Measurements from ENCODE around the gene RBM3. TPM values are rescaled to one million over a fixed set of nuclear protein-coding genes. Genes with fewer than 3 reads are reported as not detected.

The RBM3 gene
- total RNA-seq, 1 donor: 121 TPM

- TF ChIP-seq, protein P1, sequence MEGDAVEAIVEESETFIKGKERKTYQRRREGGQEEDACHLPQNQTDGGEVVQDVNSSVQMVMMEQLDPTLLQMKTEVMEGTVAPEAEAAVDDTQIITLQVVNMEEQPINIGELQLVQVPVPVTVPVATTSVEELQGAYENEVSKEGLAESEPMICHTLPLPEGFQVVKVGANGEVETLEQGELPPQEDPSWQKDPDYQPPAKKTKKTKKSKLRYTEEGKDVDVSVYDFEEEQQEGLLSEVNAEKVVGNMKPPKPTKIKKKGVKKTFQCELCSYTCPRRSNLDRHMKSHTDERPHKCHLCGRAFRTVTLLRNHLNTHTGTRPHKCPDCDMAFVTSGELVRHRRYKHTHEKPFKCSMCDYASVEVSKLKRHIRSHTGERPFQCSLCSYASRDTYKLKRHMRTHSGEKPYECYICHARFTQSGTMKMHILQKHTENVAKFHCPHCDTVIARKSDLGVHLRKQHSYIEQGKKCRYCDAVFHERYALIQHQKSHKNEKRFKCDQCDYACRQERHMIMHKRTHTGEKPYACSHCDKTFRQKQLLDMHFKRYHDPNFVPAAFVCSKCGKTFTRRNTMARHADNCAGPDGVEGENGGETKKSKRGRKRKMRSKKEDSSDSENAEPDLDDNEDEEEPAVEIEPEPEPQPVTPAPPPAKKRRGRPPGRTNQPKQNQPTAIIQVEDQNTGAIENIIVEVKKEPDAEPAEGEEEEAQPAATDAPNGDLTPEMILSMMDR (IDR thresholded peaks at IDR 0.05; ENCODE audit: insufficient read depth, low read depth, low read length): no peak
- no peak for DNase-seq (ENCODE audit: low read depth)
Observed at GRCh38 chrX:48578661-48579128, 4.4 kb downstream of the RBM3 start.

DNA sequence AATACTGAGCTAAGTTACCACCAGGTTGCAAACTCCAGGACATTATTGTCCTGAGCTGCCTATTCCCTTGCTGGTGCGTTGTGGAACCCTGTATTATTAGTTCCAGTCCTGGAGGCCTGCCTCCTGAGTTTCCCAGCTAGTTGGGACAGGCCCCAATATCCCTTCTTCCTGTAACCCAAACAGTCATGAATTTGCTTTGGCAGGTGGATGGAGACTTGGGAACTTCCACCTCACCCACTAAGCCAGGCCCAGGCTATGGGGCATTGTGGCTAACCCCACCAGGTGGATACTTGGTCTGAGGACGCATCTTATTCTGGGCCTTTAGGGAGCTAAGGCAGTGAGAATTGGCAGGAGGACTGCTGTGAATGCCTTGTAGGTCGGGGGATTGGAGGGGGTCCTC lies 5.0 kb downstream of the RBM3 start:
- no peak overlapping the region for H3K4me3 ChIP-seq (ENCODE audit: low read depth, low read length)
- no peak for DNase-seq (ENCODE audit: low read depth)

More at GRCh38 chrX:48578661-48579128, 4.4 kb downstream of the RBM3 start:
- H3K4me3 ChIP-seq (ENCODE audit: low read depth, low read length): no peak overlapping the region

GRCh38 chrX:48580662-48581061 lies 6.4 kb downstream of the RBM3 start:
- H3K4me3 ChIP-seq (ENCODE audit: low read depth, low read length): no peak overlapping the region
- DNase-seq (ENCODE audit: low read depth): no peak
- TF ChIP-seq, protein P1 (IDR thresholded peaks at IDR 0.05; ENCODE audit: insufficient read depth, low read depth, low read length): no peak

More for the DNA sequence above, 5.0 kb downstream of the RBM3 start:
- TF ChIP-seq, protein P1 (IDR thresholded peaks at IDR 0.05; ENCODE audit: insufficient read depth, low read depth, low read length): no peak

DNA sequence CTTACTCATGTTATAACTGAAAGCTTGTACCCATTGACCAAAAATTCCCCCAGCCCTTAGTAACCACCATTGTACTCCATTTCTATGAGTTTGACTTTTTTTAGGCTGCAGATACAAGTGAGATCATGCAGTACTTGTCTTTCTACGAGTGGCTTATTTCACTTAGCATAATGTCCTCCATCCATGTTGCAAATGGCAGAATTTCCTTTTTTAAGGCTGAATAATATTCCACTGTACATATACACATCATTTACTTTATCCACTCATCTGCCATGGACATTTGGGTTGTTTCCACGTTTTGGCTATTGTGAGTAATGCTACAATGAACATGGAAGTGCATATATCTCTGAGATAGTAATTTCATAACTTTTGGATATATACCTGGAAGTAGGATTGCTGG lies 10.4 kb downstream of the RBM3 start:
- DNase-seq (ENCODE audit: low read depth): no peak

GRCh38 chrX:48589482-48590162 lies 15.3 kb downstream of the RBM3 start:
- no peak for DNase-seq (ENCODE audit: low read depth)
- TF ChIP-seq, protein P1 (IDR thresholded peaks at IDR 0.05; ENCODE audit: insufficient read depth, low read depth, low read length): no peak
- H3K4me3 ChIP-seq (ENCODE audit: low read depth, low read length): no peak overlapping the region

More for the DNA sequence above, 10.4 kb downstream of the RBM3 start:
- TF ChIP-seq, protein P1 (IDR thresholded peaks at IDR 0.05; ENCODE audit: insufficient read depth, low read depth, low read length): no peak
- no peak overlapping the region for H3K4me3 ChIP-seq (ENCODE audit: low read depth, low read length)

- no peak for DNase-seq (ENCODE audit: low read depth)
- TF ChIP-seq, protein P1 (IDR thresholded peaks at IDR 0.05; ENCODE audit: insufficient read depth, low read depth, low read length): no peak
- no peak overlapping the region for H3K4me3 ChIP-seq (ENCODE audit: low read depth, low read length)
Observed at GRCh38 chrX:48590203-48591103, 16.2 kb downstream of the RBM3 start.
